Activated CD4-positive, alpha-beta memory T cell treated with anti-CD3 and anti-CD28 coated beads, Interleukin-2, amount 10 ng/mL, durations not matched to agents 7 days and 5 days (primary cell): ENCODE data around the gene SPP1. TPM values are rescaled to one million over a fixed set of nuclear protein-coding genes. Genes with fewer than 3 reads are reported as not detected.
A peak's percentile ranks its signal among the peaks of the same experiment; 100 is the strongest.
"Not testable (repeated sequence)": the region's sequence is repeated elsewhere in the genome, so short reads cannot be mapped to it uniquely, and the experiment has no call there.

Experiments
- CTCF ChIA-PET: fragments of 350-600 bp; sonication (Branson Sonifier 250); formaldehyde crosslinking; loops from one replicate; lab custom pipeline; 2021; ENCODE audit warnings: antibody characterized with exemption, inconsistent platforms; lab: Charles Lee
- POLR2A ChIA-PET: fragments of 350-600 bp; sonication (Branson Sonifier 250); formaldehyde crosslinking; loops from one replicate; lab custom pipeline; 2021; ENCODE audit warnings: antibody characterized with exemption; lab: Charles Lee
- DNase-seq: peaks from one replicate; pipeline ENCODE4 v3.0.0-alpha.2; 2020
- H3K27ac Mint-ChIP-seq: one replicate; pipeline ENCODE4 v1.8.0; 2021; ENCODE audit warnings: mild to moderate bottlenecking, mixed read lengths
- H3K27me3 Mint-ChIP-seq: one replicate; pipeline ENCODE4 v1.8.0; 2021; ENCODE audit warnings: mixed read lengths
- H3K36me3 Mint-ChIP-seq: one replicate; pipeline ENCODE4 v1.8.0; 2021; ENCODE audit warnings: low read depth, mixed read lengths
- H3K4me1 Mint-ChIP-seq: one replicate; pipeline ENCODE4 v1.8.0; 2021; ENCODE audit warnings: mixed read lengths
- H3K4me3 Mint-ChIP-seq: one replicate; pipeline ENCODE4 v1.8.0; 2021; ENCODE audit warnings: mild to moderate bottlenecking, mixed read lengths
- H3K9me3 Mint-ChIP-seq: one replicate; pipeline ENCODE4 v1.8.0; 2021; ENCODE audit warnings: mixed read lengths
- total RNA-seq, 2 experiments: library from RNA; stranded (reverse); gene quantifications; one replicate each; pipeline ENCODE4 v1.2.3, GENCODE V29; 2021

Gene SPP1
- total RNA-seq, 2 experiments from 2014 or later, result 0.20 TPM; not detected in 1

GRCh38 chr4:87982036-87982435 is 6.5 kb downstream of the SPP1 start:
- ChIA-PET CTCF (no interaction called here), POLR2A (no interaction called here)
- H3K27me3 Mint-ChIP-seq, result peaks cover 40% of the 10 kb centered on the region
- H3K36me3 Mint-ChIP-seq, result no peaks in the 10 kb centered on the region
- H3K9me3 Mint-ChIP-seq, result no peaks in the 10 kb centered on the region
- no peak overlapping the region for H3K27ac Mint-ChIP-seq
- no peak for DNase-seq
- peaks cover 2% of the 10 kb centered on the region for H3K4me1 Mint-ChIP-seq
- no peak overlapping the region for H3K4me3 Mint-ChIP-seq

GRCh38 chr4:87982446-87983010 is 7.0 kb downstream of the SPP1 start:
- no peak overlapping the region for H3K4me3 Mint-ChIP-seq
- H3K27me3 Mint-ChIP-seq, result peaks cover 41% of the 10 kb centered on the region
- no peaks in the 10 kb centered on the region for H3K36me3 Mint-ChIP-seq
- ChIA-PET POLR2A (no interaction called here), CTCF (no interaction called here)
- no peaks in the 10 kb centered on the region for H3K9me3 Mint-ChIP-seq
- H3K4me1 Mint-ChIP-seq, result peaks cover 2% of the 10 kb centered on the region
- no peak for DNase-seq
- no peak overlapping the region for H3K27ac Mint-ChIP-seq

GRCh38 chr4:87983996-87984395 is 8.5 kb downstream of the SPP1 start:
- Mint-ChIP-seq H3K4me3 (no peak overlapping the region), H3K36me3 (no peaks in the 10 kb centered on the region), H3K27ac (no peak overlapping the region), H3K27me3 (peaks cover 34% of the 10 kb centered on the region), H3K4me1 (peaks cover 2% of the 10 kb centered on the region), H3K9me3 (no peaks in the 10 kb centered on the region)
- POLR2A ChIA-PET, result no interaction called here
- CTCF ChIA-PET, result interaction anchor here (0.6 kb wide), 1 partner anchor 129 kb away, joined by 4 read pairs; no protein-coding TSS in a partner anchor
- no peak for DNase-seq

GRCh38 chr4:87985097-87985886 is 9.8 kb downstream of the SPP1 start:
- no peak overlapping the region for H3K27ac Mint-ChIP-seq
- ChIA-PET CTCF (interaction anchor here (0.5 to 2.6 kb wide), 16 partner anchors 9 to 305 kb away, joined by 3 to 15 read pairs (median 4); partner anchors contain the start of genes PKD2 and SPP1), POLR2A (interaction anchor here (1.2 kb wide), 1 partner anchor 17 kb away, joined by 3 read pairs; no protein-coding TSS in a partner anchor)
- no peaks in the 10 kb centered on the region for H3K36me3 Mint-ChIP-seq
- peaks cover 27% of the 10 kb centered on the region for H3K27me3 Mint-ChIP-seq
- peak; percentile 57 for DNase-seq
- H3K9me3 Mint-ChIP-seq, result no peaks in the 10 kb centered on the region
- H3K4me1 Mint-ChIP-seq, result peaks cover 10% of the 10 kb centered on the region
- no peak overlapping the region for H3K4me3 Mint-ChIP-seq

GRCh38 chr4:87985887-87986200 is 10.3 kb downstream of the SPP1 start:
- DNase-seq, result no peak
- Mint-ChIP-seq H3K36me3 (no peaks in the 10 kb centered on the region), H3K4me3 (no peak overlapping the region), H3K27me3 (peaks cover 27% of the 10 kb centered on the region), H3K9me3 (no peaks in the 10 kb centered on the region), H3K27ac (no peak overlapping the region), H3K4me1 (peaks cover 14% of the 10 kb centered on the region)
- ChIA-PET POLR2A (interaction anchor here (1.0 to 1.2 kb wide), 2 partner anchors 16 to 23 kb away, joined by 3 read pairs; no protein-coding TSS in a partner anchor), CTCF (interaction anchor here (0.5 to 2.6 kb wide), 14 partner anchors 10 to 306 kb away, joined by 3 to 15 read pairs (median 4); partner anchors contain the start of genes PKD2 and SPP1)

GRCh38 chr4:87986508-87986907 is 11.0 kb downstream of the SPP1 start:
- CTCF ChIA-PET, result interaction anchor here (0.7 to 2.6 kb wide), 13 partner anchors 10 to 529 kb away, joined by 3 to 15 read pairs (median 4); partner anchors contain the start of genes PKD2 and SPP1
- POLR2A ChIA-PET, result interaction anchor here (1.0 to 1.2 kb wide), 2 partner anchors 15 to 23 kb away, joined by 3 read pairs; no protein-coding TSS in a partner anchor
- no peak overlapping the region for H3K27ac Mint-ChIP-seq
- no peak overlapping the region for H3K4me3 Mint-ChIP-seq
- peaks cover 21% of the 10 kb centered on the region for H3K4me1 Mint-ChIP-seq
- peaks cover 23% of the 10 kb centered on the region for H3K27me3 Mint-ChIP-seq
- no peaks in the 10 kb centered on the region for H3K36me3 Mint-ChIP-seq
- no peaks in the 10 kb centered on the region for H3K9me3 Mint-ChIP-seq
- DNase-seq, result no peak

GRCh38 chr4:87989765-87990164 is 14.3 kb downstream of the SPP1 start:
- ChIA-PET POLR2A (interaction anchor here (1.0 kb wide), 1 partner anchor 19 kb away, joined by 3 read pairs; no protein-coding TSS in a partner anchor), CTCF (interaction anchor here (2.6 kb wide), 1 partner anchor 16 kb away, joined by 9 read pairs; no protein-coding TSS in a partner anchor)
- Mint-ChIP-seq H3K4me3 (no peak overlapping the region), H3K4me1 (peaks cover 40% of the 10 kb centered on the region), H3K27ac (no peak overlapping the region), H3K9me3 (peaks cover 2% of the 10 kb centered on the region), H3K27me3 (peaks cover 5% of the 10 kb centered on the region), H3K36me3 (peaks cover 3% of the 10 kb centered on the region)
- no peak for DNase-seq

- Mint-ChIP-seq H3K4me3 (no peak overlapping the region), H3K4me1 (peaks cover 28% of the 10 kb centered on the region), H3K27ac (no peak overlapping the region), H3K36me3 (peaks cover 3% of the 10 kb centered on the region), H3K9me3 (peaks cover 2% of the 10 kb centered on the region), H3K27me3 (peaks cover 7% of the 10 kb centered on the region)
- DNase-seq, result no peak
- CTCF ChIA-PET, result interaction anchor here (1.5 kb wide), 1 partner anchor 143 kb away, joined by 3 read pairs; no protein-coding TSS in a partner anchor
- POLR2A ChIA-PET, result no interaction called here
These were observed 19.9 kb downstream of the SPP1 start for GRCh38 chr4:87995435-87995834.

GRCh38 chr4:87999191-87999691 is 23.7 kb downstream of the SPP1 start:
- POLR2A ChIA-PET, H3K9me3 Mint-ChIP-seq, H3K27ac Mint-ChIP-seq, DNase-seq, H3K4me1 Mint-ChIP-seq, H3K36me3 Mint-ChIP-seq, H3K4me3 Mint-ChIP-seq, CTCF ChIA-PET: not testable (repeated sequence)
- H3K27me3 Mint-ChIP-seq, result peaks cover 12% of the 10 kb centered on the region

- H3K36me3 Mint-ChIP-seq, result no peaks in the 10 kb centered on the region
- peaks cover 5% of the 10 kb centered on the region for H3K4me1 Mint-ChIP-seq
- H3K4me3 Mint-ChIP-seq, result no peak overlapping the region
- POLR2A ChIA-PET, result interaction anchor here (0.7 to 1.1 kb wide), 2 partner anchors 16 to 20 kb away, joined by 3 read pairs; no protein-coding TSS in a partner anchor
- H3K27me3 Mint-ChIP-seq, result peaks cover 21% of the 10 kb centered on the region
- H3K27ac Mint-ChIP-seq, result no peak overlapping the region
- DNase-seq, result no peak
- no peaks in the 10 kb centered on the region for H3K9me3 Mint-ChIP-seq
- CTCF ChIA-PET, result interaction anchor here (0.7 to 1.8 kb wide), 2 partner anchors 16 to 28 kb away, joined by 3 to 5 read pairs; no protein-coding TSS in a partner anchor
These were observed 26.4 kb downstream of the SPP1 start for GRCh38 chr4:88001871-88002270.

- H3K4me1 Mint-ChIP-seq, result peaks cover 8% of the 10 kb centered on the region
- no peak overlapping the region for H3K27ac Mint-ChIP-seq
- H3K4me3 Mint-ChIP-seq, result no peak overlapping the region
- ChIA-PET CTCF (no interaction called here), POLR2A (no interaction called here)
- no peaks in the 10 kb centered on the region for H3K36me3 Mint-ChIP-seq
- peaks cover 24% of the 10 kb centered on the region for H3K27me3 Mint-ChIP-seq
- H3K9me3 Mint-ChIP-seq, result no peaks in the 10 kb centered on the region
- no peak for DNase-seq
These were observed 27.3 kb downstream of the SPP1 start for GRCh38 chr4:88002786-88003185.

GRCh38 chr4:88003261-88003660 is 27.7 kb downstream of the SPP1 start:
- POLR2A ChIA-PET, result no interaction called here
- Mint-ChIP-seq H3K27me3 (peaks cover 24% of the 10 kb centered on the region), H3K9me3 (no peaks in the 10 kb centered on the region), H3K4me1 (peaks cover 8% of the 10 kb centered on the region), H3K4me3 (no peak overlapping the region), H3K27ac (no peak overlapping the region), H3K36me3 (no peaks in the 10 kb centered on the region)
- DNase-seq, result no peak
- CTCF ChIA-PET, result no interaction called here

- Mint-ChIP-seq H3K4me1 (peaks cover 19% of the 10 kb centered on the region), H3K36me3 (peaks cover 3% of the 10 kb centered on the region), H3K27ac (no peak overlapping the region), H3K27me3 (peaks cover 21% of the 10 kb centered on the region), H3K4me3 (no peak overlapping the region), H3K9me3 (no peaks in the 10 kb centered on the region)
- ChIA-PET POLR2A (no interaction called here), CTCF (interaction anchor here (1.2 kb wide), 1 partner anchor 16 kb away, joined by 4 read pairs; no protein-coding TSS in a partner anchor)
- DNase-seq, result no peak
These were observed 29.6 kb downstream of the SPP1 start for GRCh38 chr4:88005076-88005475.
